GM11168 (cell line): ENCODE results near the gene SMIM38.

ENCODE experiments used
- in situ Hi-C: fragments of 300-500 bp; cut with MboI; formaldehyde crosslinking; loops from one replicate; pipeline ENCODE4 v1.12.0; 2022; ENCODE audit warnings: low sequenced_read_pairs; ENCODE audit not compliant: unreplicated experiment

Gene SMIM38

GRCh38 chr11:69199583-69200315 is 44.0 kb downstream of the SMIM38 start:
- in situ Hi-C loops, result no loop called here

GRCh38 chr11:69200331-69201065 is 44.8 kb downstream of the SMIM38 start:
- in situ Hi-C loops, result no loop called here

GRCh38 chr11:69201066-69201365 is 45.3 kb downstream of the SMIM38 start:
- in situ Hi-C loops, result no loop called here

- in situ Hi-C loops, result no loop called here
These were observed 46.1 kb downstream of the SMIM38 start for GRCh38 chr11:69201764-69202370.

- in situ Hi-C loops, result no loop called here
These were observed 46.9 kb downstream of the SMIM38 start for GRCh38 chr11:69202511-69203221.

- in situ Hi-C loops, result no loop called here
These were observed 47.6 kb downstream of the SMIM38 start for GRCh38 chr11:69203381-69203780.

GRCh38 chr11:69203901-69204245 is 48.1 kb downstream of the SMIM38 start:
- in situ Hi-C loops, result no loop called here

GRCh38 chr11:69204246-69204940 is 48.7 kb downstream of the SMIM38 start:
- in situ Hi-C loops, result no loop called here

- in situ Hi-C loops, result no loop called here
These were observed 49.4 kb downstream of the SMIM38 start for GRCh38 chr11:69204941-69205742.
